ENCODE measurements around the gene USP32. TPM values are rescaled to one million over a fixed set of nuclear protein-coding genes. Genes with fewer than 3 reads are reported as not detected.
A peak's percentile ranks its signal among the peaks of the same experiment; 100 is the strongest.

The USP32 gene
- total RNA-seq, 2 experiments from 2014 or later: 26.5 TPM

GRCh38 chr17:60390925-60391470 lies 935 bp downstream of the USP32 start:
- DNase-seq (peak; percentile 42), ATAC-seq (no peak)
- TF ChIP-seq CTCF (IDR thresholded peaks at IDR 0.05): no peak
- Mint-ChIP-seq H3K27me3 (no peaks in the 10 kb centered on the region), H3K27ac (peak overlapping the region; percentile 97), H3K4me3 (peak overlapping the region; percentile 93), H3K36me3 (ENCODE audit: low read depth) (no peaks in the 10 kb centered on the region), H3K4me1 (ENCODE audit: low read depth) (peaks cover 56% of the 10 kb centered on the region), H3K9me3 (no peaks in the 10 kb centered on the region)
- ChIA-PET POLR2A (interaction anchor here (0.8 to 1.5 kb wide), 4 partner anchors 9 to 313 kb away, joined by 3 to 4 read pairs (median 3); partner anchors contain the start of gene PPM1D), CTCF (interaction anchor here (1.4 to 1.7 kb wide), 2 partner anchors 8 to 11 kb away, joined by 4 to 6 read pairs; no protein-coding TSS in a partner anchor)
- intact Hi-C loops (cut with micrococcal nuclease): no loop called here

- ATAC-seq (no peak), DNase-seq (no peak)
- H3K27me3 Mint-ChIP-seq: no peaks in the 10 kb centered on the region
- intact Hi-C loops (cut with micrococcal nuclease): no loop called here
- peak overlapping the region; percentile 93 for H3K4me3 Mint-ChIP-seq
- ChIA-PET CTCF (interaction anchor here (1.3 to 1.4 kb wide), 2 partner anchors 11 to 31 kb away, joined by 3 to 4 read pairs; no protein-coding TSS in a partner anchor), POLR2A (interaction anchor here (1.0 to 1.2 kb wide), 2 partner anchors 20 to 34 kb away, joined by 3 to 4 read pairs; no protein-coding TSS in a partner anchor)
- H3K9me3 Mint-ChIP-seq: no peaks in the 10 kb centered on the region
- H3K36me3 Mint-ChIP-seq (ENCODE audit: low read depth): no peaks in the 10 kb centered on the region
- no peak for TF ChIP-seq CTCF (IDR thresholded peaks at IDR 0.05)
- H3K4me1 Mint-ChIP-seq (ENCODE audit: low read depth): peaks cover 56% of the 10 kb centered on the region
- no peak overlapping the region for H3K27ac Mint-ChIP-seq
These were observed 1.7 kb downstream of the USP32 start for GRCh38 chr17:60390186-60390585.

- ATAC-seq (no peak), DNase-seq (no peak)
- ChIA-PET CTCF (no interaction called here), POLR2A (no interaction called here)
- no peaks in the 10 kb centered on the region for H3K9me3 Mint-ChIP-seq
- no peaks in the 10 kb centered on the region for H3K27me3 Mint-ChIP-seq
- intact Hi-C loops (cut with micrococcal nuclease): no loop called here
- peaks cover 56% of the 10 kb centered on the region for H3K4me1 Mint-ChIP-seq (ENCODE audit: low read depth)
- no peak overlapping the region for H3K4me3 Mint-ChIP-seq
- no peak for TF ChIP-seq CTCF (IDR thresholded peaks at IDR 0.05)
- no peaks in the 10 kb centered on the region for H3K36me3 Mint-ChIP-seq (ENCODE audit: low read depth)
- H3K27ac Mint-ChIP-seq: no peak overlapping the region
These were observed 3.2 kb downstream of the USP32 start for GRCh38 chr17:60388742-60389141.

- Mint-ChIP-seq H3K4me1 (ENCODE audit: low read depth) (peaks cover 53% of the 10 kb centered on the region), H3K36me3 (ENCODE audit: low read depth) (no peaks in the 10 kb centered on the region)
- no peak for ATAC-seq
These were observed 4.3 kb downstream of the USP32 start for GRCh38 chr17:60387666-60388065.

More at GRCh38 chr17:60387666-60388065, 4.3 kb downstream of the USP32 start:
- no peak for DNase-seq
- TF ChIP-seq CTCF (IDR thresholded peaks at IDR 0.05): no peak
- Mint-ChIP-seq H3K27me3 (no peaks in the 10 kb centered on the region), H3K27ac (no peak overlapping the region), H3K9me3 (no peaks in the 10 kb centered on the region), H3K4me3 (no peak overlapping the region)
- POLR2A ChIA-PET: no interaction called here
- CTCF ChIA-PET: no interaction called here
- intact Hi-C loops (cut with micrococcal nuclease): no loop called here

All from activated CD8-positive, alpha-beta T cell treated with anti-CD3 and anti-CD28 coated beads for 36 hours (primary cell).